Stimulated activated CD8-positive, alpha-beta memory T cell treated with anti-CD3 and anti-CD28 coated beads, Interleukin-7, amount 100 ng/mL, for 48 hours (primary cell): Measurements from ENCODE around the gene ARMC2.
"Not testable (repeated sequence)": the region's sequence is repeated elsewhere in the genome, so short reads cannot be mapped to it uniquely, and the experiment has no call there.

ENCODE experiments used
- DNase-seq, 2 donors: peaks; one replicate each; pipeline ENCODE4 v3.0.0-alpha.2; 2020; ENCODE audit warnings: low read depth in 1 of 2; ENCODE audit errors: extremely low read depth in 1 of 2

Gene ARMC2

GRCh38 chr6:108848116-108848868 lies at the start of gene ARMC2:
ARMC2 (plus strand) TSS chr6:108848422; CDS start chr6:108854268, 5,846 bp downstream.
- DNase-seq: peak; percentile 78 to 86

- peak; percentile 17 to 34 for DNase-seq
Measured at GRCh38 chr6:108798670-108799353, 49.4 kb upstream of the ARMC2 start.

- DNase-seq: no peak
Measured at GRCh38 chr6:108799354-108799717, 48.9 kb upstream of the ARMC2 start.

GRCh38 chr6:108799791-108800190 lies 48.4 kb upstream of the ARMC2 start:
- DNase-seq: no peak

- DNase-seq: no peak
Measured at GRCh38 chr6:108800427-108800864, 47.8 kb upstream of the ARMC2 start.

GRCh38 chr6:108801366-108801765 lies 46.9 kb upstream of the ARMC2 start:
- no peak for DNase-seq

- DNase-seq: no peak
Measured at GRCh38 chr6:108803982-108804490, 44.2 kb upstream of the ARMC2 start.

- no peak for DNase-seq
Measured at GRCh38 chr6:108804956-108805355, 43.3 kb upstream of the ARMC2 start.

GRCh38 chr6:108805611-108806167 lies 42.5 kb upstream of the ARMC2 start:
- DNase-seq: no peak

- DNase-seq: no peak
Measured at GRCh38 chr6:108806171-108806570, 42.1 kb upstream of the ARMC2 start.

- no peak for DNase-seq
Measured at GRCh38 chr6:108806665-108807064, 41.6 kb upstream of the ARMC2 start.

GRCh38 chr6:108807928-108808327 lies 40.3 kb upstream of the ARMC2 start:
- DNase-seq: no peak

GRCh38 chr6:108809211-108809610 lies 39.0 kb upstream of the ARMC2 start:
- no peak for DNase-seq

GRCh38 chr6:108810057-108810643 lies 38.1 kb upstream of the ARMC2 start:
- DNase-seq: no peak

- no peak for DNase-seq
Measured at GRCh38 chr6:108811490-108811889, 36.7 kb upstream of the ARMC2 start.

- DNase-seq: not testable (repeated sequence)
Measured at GRCh38 chr6:108813218-108813617, 35.0 kb upstream of the ARMC2 start.

- DNase-seq: not testable (repeated sequence)
Measured at GRCh38 chr6:108817276-108817675, 30.9 kb upstream of the ARMC2 start.

- DNase-seq: no peak
Measured at GRCh38 chr6:108820006-108820405, 28.2 kb upstream of the ARMC2 start.

- DNase-seq: no peak
Measured at GRCh38 chr6:108822401-108822800, 25.8 kb upstream of the ARMC2 start.

GRCh38 chr6:108825326-108825725 lies 22.9 kb upstream of the ARMC2 start:
- DNase-seq: no peak

- DNase-seq: no peak
Measured at GRCh38 chr6:108831104-108831503, 17.1 kb upstream of the ARMC2 start.
